22Rv1 (cell line): Measurements from ENCODE around the gene ZNF564.
A peak's percentile ranks its signal among the peaks of the same experiment; 100 is the strongest.
"Not testable (repeated sequence)": the region's sequence is repeated elsewhere in the genome, so short reads cannot be mapped to it uniquely, and the experiment has no call there.

ENCODE experiments used
- H3K27ac ChIP-seq: fragments of 450-650 bp; 2 replicates; pipeline ENCODE4 v1.5.1; 2017
- CTCF ChIP-seq: fragments of 450-650 bp; IDR thresholded peaks from 2 replicates; pipeline ENCODE4 v1.5.1; 2017; ENCODE audit warnings: mild to moderate bottlenecking
- ZFX ChIP-seq: fragments of 450-650 bp; IDR thresholded peaks from 2 replicates; pipeline ENCODE4 v1.6.1; 2017; ENCODE audit warnings: antibody characterized with exemption, borderline replicate concordance

The ZNF564 gene

GRCh38 chr19:12496480-12496879, 54.8 kb downstream of the ZNF564 start:
- TF ChIP-seq CTCF (no peak), ZFX (no peak)
- no peak overlapping the region for H3K27ac ChIP-seq

GRCh38 chr19:12495002-12495802, 56.1 kb downstream of the ZNF564 start:
- H3K27ac ChIP-seq, result peak overlapping the region; percentile 78
- TF ChIP-seq ZFX (no peak), CTCF (peak; percentile 79)

- peak overlapping the region; percentile 78 for H3K27ac ChIP-seq
- TF ChIP-seq CTCF (no peak), ZFX (no peak)
These were observed 56.9 kb downstream of the ZNF564 start for GRCh38 chr19:12494260-12494860.

GRCh38 chr19:12486265-12486783, 65.0 kb downstream of the ZNF564 start:
- H3K27ac ChIP-seq, result not testable (repeated sequence)

GRCh38 chr19:12485571-12485970, 65.7 kb downstream of the ZNF564 start:
- no peak overlapping the region for H3K27ac ChIP-seq

GRCh38 chr19:12485052-12485416, 66.2 kb downstream of the ZNF564 start:
- H3K27ac ChIP-seq, result 0 out of 2 replicates have a peak overlapping the region, but pooled peaks have one; percentile 13
- TF ChIP-seq CTCF (no peak), ZFX (no peak)

More at GRCh38 chr19:12485571-12485970, 65.7 kb downstream of the ZNF564 start:
- TF ChIP-seq ZFX, result no peak
- no peak for TF ChIP-seq CTCF

GRCh38 chr19:12484371-12485051, 66.8 kb downstream of the ZNF564 start, which contains the start of gene ZNF709:
ZNF709 (minus strand) TSS chr19:12484816; CDS start chr19:12484657, 159 bp downstream.
- 0 out of 2 replicates have a peak within 1 kb of the TSS, but pooled peaks have one; percentile 13 for H3K27ac ChIP-seq

More at GRCh38 chr19:12484371-12485051, 66.8 kb downstream of the ZNF564 start, which contains the start of gene ZNF709:
- TF ChIP-seq ZFX, result no peak
- TF ChIP-seq CTCF, result no peak
